HG02588 (cell line): ENCODE measurements around the gene KIAA1217.
"Not testable (repeated sequence)": the region's sequence is repeated elsewhere in the genome, so short reads cannot be mapped to it uniquely, and the experiment has no call there.

Source experiments
- ATAC-seq: cut with Tn5 transposase; IDR thresholded peaks from one replicate; pipeline ENCODE4 v1.9.1; 2021; ENCODE audit warnings: mild to moderate bottlenecking, moderate library complexity; ENCODE audit not compliant: unreplicated experiment

KIAA1217 gene

GRCh38 chr10:24434961-24435360, 226.0 kb downstream of the KIAA1217 start:
- no peak for ATAC-seq

DNA sequence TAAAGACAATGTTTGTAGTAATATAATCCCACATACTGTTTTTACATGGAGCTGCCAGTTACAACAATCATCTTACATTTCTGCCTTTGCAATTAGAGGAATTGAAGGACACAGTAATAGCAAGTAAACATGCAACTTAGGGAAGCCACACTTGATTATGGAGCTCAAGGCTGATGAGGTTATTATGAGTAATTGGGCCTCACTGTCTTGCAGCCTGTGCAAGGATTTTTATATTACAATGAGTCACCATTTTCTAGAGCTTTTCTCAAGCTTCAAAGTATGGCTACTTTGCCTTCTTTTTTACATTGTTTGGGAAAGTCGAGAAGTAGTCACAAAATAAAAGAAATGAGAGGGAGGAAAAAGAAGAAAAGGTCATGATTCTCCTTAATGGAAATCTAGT, 226.4 kb downstream of the KIAA1217 start:
- ATAC-seq = no peak

- ATAC-seq = no peak
Measured at GRCh38 chr10:24437302-24437701, 228.4 kb downstream of the KIAA1217 start.

- no peak for ATAC-seq
Measured at GRCh38 chr10:24438800-24439199, 229.9 kb downstream of the KIAA1217 start.

DNA sequence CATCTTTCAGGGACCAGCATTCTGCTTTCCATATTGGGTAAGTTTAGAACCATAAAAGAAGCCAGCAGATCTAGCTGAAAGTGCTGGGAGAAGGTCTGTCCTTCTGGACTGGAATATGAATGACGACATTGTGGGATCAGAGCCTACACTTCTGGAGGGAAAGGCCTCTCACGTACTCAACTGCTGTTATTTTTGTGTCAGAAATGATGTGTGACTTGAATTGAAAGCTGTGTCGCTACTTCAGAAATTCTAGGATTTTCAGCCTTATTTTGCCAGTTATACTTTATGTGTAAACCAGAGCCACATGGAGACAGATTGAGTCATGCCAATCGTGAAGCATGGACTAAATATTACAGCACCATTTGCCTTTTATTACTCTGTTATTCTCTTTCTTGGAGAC, 231.0 kb downstream of the KIAA1217 start:
- no peak for ATAC-seq

DNA sequence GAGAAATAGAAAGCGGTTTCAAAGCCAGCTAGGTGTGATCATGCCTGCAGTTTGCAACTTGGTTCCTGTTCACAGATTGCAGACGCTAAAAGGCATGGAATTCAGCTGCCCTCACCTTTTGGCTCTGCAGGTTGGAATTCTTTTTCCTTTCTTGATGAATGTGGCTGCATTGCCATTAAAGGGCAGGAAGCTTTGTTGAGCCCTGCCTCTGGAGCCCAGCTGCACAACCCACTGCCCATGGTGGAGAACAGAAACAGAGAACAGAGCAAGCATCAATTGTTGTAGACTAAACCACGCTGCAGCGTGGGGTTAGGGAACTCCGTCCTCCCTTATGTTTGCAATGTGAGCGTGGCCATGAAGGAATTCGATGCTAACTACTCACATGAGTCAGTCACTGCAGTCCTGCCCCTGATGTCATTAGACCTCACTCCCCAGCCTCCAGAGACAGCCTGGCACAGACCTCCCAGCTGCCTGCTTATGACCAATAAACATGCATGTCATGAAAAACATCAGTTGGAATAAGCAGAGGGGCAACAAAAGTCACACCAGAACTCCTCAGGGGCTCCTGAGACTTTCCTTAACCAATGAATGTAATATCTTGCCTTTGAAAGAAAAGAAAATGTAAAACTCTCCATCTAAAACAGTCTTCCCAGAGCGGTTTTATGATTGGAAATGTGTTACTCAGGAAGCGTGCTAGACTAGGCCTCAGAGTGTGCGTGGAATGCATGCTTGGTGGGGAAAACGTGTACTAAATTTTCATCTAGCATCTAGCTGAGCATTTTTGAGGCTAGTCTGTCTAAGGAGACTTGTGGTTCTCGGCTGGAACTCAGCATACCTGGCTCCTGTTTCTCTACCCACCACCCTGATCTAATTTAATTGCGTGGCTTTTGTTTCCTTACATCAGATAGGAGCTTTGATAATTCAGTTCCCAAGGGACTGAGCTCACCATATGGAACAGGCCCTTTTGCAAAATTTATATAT, 232.2 kb downstream of the KIAA1217 start:
- no peak for ATAC-seq

DNA sequence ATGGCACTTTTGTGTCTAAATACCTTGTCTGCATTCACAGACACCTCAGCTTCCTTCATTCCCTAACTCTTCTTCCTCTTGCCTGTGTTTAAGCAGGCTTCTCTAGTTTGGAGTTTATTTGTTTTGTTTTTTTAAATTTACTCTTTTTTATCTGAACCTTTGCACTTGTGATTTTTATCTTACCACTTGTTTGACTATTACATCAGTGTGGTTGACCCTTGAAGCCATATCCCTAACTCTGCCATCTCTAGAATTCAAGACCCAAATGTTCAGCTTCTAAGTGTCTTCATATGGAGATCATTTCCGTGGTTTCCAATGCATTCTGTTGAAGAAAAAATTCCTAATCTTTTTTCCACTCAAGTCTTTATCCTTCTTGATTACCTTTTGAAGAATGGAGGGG, 233.3 kb downstream of the KIAA1217 start:
- ATAC-seq = no peak

GRCh38 chr10:24442641-24443174, 233.8 kb downstream of the KIAA1217 start:
- not testable (repeated sequence) for ATAC-seq

DNA sequence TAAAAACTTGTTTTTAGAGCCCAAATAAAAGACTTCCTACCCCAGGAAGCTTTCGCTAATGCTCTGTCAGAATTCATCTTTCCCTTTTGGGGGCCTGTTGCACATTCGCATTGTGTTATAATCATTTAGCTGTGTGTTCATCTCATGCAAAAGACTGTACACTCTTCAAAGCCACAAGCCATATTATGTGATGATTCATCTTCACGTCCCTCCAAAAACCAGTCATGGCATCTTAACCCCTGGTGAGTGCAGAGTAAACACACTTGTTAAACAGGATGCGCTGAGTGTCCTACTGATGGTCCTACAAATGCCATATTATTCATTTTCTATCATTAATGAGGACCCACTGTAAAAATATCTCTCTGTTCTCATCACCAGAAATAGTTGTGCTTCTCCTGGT, 235.4 kb downstream of the KIAA1217 start:
- no peak for ATAC-seq

GRCh38 chr10:24445958-24446357, 237.0 kb downstream of the KIAA1217 start:
- not testable (repeated sequence) for ATAC-seq

GRCh38 chr10:24446739-24447138, 237.8 kb downstream of the KIAA1217 start:
- ATAC-seq = no peak

DNA sequence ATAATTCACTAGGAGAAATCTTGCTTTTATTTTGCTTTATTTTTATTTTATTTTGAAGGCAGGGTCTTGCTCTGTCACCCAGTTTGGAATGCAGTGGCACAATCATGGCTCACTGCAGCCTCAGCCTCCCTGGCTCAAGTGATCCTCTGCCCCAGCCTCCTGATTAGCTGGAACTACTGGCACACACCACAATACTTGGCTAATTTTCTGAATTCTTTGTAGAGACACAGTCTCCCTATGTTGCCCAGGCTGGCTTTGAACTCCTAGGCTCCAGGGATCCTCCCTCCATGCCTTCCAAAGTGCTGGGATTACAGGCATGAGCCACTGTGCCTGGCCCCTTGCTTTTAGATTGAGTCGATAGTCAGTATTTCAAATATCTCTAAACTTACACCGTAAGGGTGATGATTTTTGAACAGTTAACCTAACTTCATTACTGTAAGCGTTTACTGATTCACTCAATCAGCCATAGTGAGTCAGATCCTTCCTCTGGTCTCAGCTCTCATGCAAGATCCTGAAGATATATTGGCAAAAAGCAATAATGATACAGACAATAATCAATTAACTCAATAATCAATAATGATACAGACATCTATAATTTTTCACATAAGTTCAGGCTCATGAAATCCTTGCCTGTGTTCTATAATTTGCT, 239.5 kb downstream of the KIAA1217 start:
- ATAC-seq = no peak

DNA sequence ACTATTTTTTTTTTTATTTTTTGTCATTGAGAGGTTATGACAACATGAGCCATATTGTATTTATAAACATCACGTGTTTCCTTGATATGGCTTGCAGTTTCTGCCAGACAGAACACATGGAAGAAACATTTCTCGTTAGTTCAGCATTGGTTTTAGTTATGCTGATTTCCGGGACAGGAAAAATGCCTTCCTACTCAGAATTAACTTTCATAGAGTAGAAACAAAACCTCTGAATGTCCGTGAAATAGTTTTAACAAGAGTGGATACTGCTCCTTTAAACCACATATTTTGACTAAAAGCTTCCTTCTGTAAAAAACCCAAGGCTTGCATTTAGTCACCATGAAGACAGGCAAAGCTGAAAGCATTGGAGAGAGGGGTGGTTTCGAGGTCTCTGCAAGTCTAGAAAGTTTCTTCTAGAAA, 240.4 kb downstream of the KIAA1217 start:
- ATAC-seq = peak; percentile 88

DNA sequence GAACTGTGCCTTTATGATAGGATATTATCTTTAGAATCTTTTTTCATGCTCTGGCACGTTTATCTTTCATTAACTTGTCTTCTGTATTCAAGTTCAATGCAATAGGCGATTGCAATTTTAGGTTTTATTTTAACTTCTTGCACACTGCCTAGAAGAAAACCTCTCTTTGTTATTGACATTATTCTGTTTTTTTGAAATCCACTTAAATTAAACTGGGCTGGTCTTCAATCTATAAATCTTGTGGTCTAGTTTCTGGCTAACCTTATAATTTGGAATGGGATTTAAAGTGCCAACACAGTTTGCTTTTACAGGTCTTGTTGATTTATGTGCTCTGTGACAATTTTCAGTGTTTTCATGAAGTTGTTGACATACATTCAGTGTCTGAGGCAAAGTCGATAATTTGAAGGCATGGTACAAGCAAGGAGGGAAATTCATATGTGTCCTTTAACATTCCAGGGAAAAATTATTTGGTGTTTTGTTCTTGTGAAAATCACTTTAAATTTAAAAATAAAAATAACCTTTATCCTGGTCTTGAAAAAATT, 240.9 kb downstream of the KIAA1217 start:
- no peak for ATAC-seq

- no peak for ATAC-seq
Measured at GRCh38 chr10:24451325-24451820, 242.4 kb downstream of the KIAA1217 start.

DNA sequence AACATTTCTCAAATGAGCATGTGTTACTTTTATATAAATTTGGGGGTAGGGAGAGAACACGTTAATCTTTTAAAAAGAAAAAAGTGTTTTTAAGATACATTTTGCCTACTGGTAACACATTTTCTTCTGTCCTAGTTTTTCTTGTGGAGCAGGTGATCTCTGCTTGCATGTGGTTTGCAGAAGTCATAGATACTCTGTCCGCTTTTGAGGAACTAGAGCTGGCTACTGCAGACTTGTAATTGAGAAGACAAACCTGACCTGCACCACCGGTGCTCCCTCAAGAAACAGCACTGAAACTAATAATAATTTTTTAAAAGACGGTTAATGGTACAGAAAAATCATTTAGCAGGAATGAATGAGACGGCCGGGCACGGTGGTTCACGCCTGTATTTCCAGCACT, 243.1 kb downstream of the KIAA1217 start:
- ATAC-seq = no peak

DNA sequence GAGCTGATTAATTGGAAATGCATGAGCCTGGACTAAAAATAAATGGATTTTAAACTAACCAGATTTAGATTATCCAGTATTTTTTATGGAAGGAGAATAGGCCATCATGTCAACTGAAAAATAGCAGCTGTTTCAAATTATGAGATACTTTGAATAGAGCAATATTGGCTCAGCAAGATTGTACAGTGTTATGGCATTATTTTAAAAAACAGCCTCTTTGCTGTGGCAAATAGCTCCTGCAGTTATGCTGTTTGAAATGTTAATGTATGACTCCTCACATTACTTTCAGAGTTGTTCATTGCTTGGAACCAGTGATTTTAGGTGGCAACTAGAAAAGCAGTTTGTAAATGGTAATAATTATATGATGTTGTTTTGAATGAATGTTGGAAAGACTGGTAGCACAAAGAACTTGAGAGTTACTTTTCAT, 244.5 kb downstream of the KIAA1217 start:
- no peak for ATAC-seq

GRCh38 chr10:24453973-24454372, 245.0 kb downstream of the KIAA1217 start:
- ATAC-seq = no peak

- no peak for ATAC-seq
Measured at GRCh38 chr10:24455447-24455846, 246.5 kb downstream of the KIAA1217 start.

DNA sequence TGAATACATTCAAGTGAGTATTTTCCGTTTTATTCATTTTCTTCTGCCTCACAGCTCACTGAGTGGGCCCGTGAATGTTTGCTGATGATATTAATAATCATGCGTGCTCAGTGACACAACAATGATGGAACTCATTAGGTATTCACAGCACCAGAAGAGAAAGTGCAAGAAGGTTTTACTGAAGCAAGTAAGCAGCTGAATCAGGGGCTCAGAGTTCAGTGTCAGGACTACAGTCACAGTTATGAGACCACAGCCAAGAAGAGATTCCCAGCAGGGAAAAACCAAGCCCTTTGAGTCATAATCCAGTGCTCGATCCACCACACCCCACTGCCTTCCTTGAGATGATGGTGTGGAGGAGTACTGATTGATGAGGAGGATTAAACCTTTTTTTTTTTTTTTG, 247.4 kb downstream of the KIAA1217 start:
- no peak for ATAC-seq

- no peak for ATAC-seq
Measured at GRCh38 chr10:24457661-24458318, 248.9 kb downstream of the KIAA1217 start.
